Stimulated activated naive CD4-positive, alpha-beta T cell treated with Interleukin-2 at 50 U/mL for 16 hours (primary cell): ENCODE results near the gene MYO5A.

Experiments used
- DNase-seq: peaks from one replicate; lab custom pipeline; 2025; lab: John Stamatoyannopoulos, UW

The MYO5A gene

GRCh38 chr15:52329150-52329549, 199.5 kb downstream of the MYO5A start:
- DNase-seq: no peak

- no peak for DNase-seq
These were observed 200.0 kb downstream of the MYO5A start for GRCh38 chr15:52328680-52329079.

GRCh38 chr15:52326756-52327155, 201.9 kb downstream of the MYO5A start:
- no peak for DNase-seq

GRCh38 chr15:52324109-52324508, 204.6 kb downstream of the MYO5A start:
- no peak for DNase-seq

- no peak for DNase-seq
These were observed 209.8 kb downstream of the MYO5A start for GRCh38 chr15:52318729-52319500.

GRCh38 chr15:52317688-52318087, 211.0 kb downstream of the MYO5A start:
- no peak for DNase-seq

GRCh38 chr15:52317022-52317421, 211.7 kb downstream of the MYO5A start:
- DNase-seq: no peak

GRCh38 chr15:52309154-52309548, 219.5 kb downstream of the MYO5A start:
- no peak for DNase-seq

GRCh38 chr15:52308446-52309153, 220.1 kb downstream of the MYO5A start:
- DNase-seq: no peak

- DNase-seq: no peak
These were observed 220.8 kb downstream of the MYO5A start for GRCh38 chr15:52307847-52308246.

GRCh38 chr15:52306270-52306669, 222.4 kb downstream of the MYO5A start:
- no peak for DNase-seq

- no peak for DNase-seq
These were observed 225.4 kb downstream of the MYO5A start for GRCh38 chr15:52303093-52303772.

GRCh38 chr15:52301265-52301847, 227.3 kb downstream of the MYO5A start:
- no peak for DNase-seq

GRCh38 chr15:52295421-52296001, 233.2 kb downstream of the MYO5A start, which contains the start of gene MYO5C:
TSS of gene MYO5C (minus strand) at chr15:52295804. CDS start at chr15:52295636, 168 bp downstream.
- DNase-seq: no peak

- no peak for DNase-seq
These were observed 233.7 kb downstream of the MYO5A start for GRCh38 chr15:52294881-52295420.

- no peak for DNase-seq
These were observed 235.8 kb downstream of the MYO5A start for GRCh38 chr15:52292780-52293392.

GRCh38 chr15:52291204-52291603, 237.5 kb downstream of the MYO5A start:
- no peak for DNase-seq

- no peak for DNase-seq
These were observed 237.9 kb downstream of the MYO5A start for GRCh38 chr15:52290800-52291199.

GRCh38 chr15:52290329-52290728, 238.4 kb downstream of the MYO5A start:
- DNase-seq: no peak

- DNase-seq: no peak
These were observed 239.0 kb downstream of the MYO5A start for GRCh38 chr15:52289629-52290081.

GRCh38 chr15:52288986-52289385, 239.7 kb downstream of the MYO5A start:
- no peak for DNase-seq
